ENCODE measurements around the gene DNAH17. TPM values are rescaled to one million over a fixed set of nuclear protein-coding genes. Genes with fewer than 3 reads are reported as not detected.

The DNAH17 gene
- total RNA-seq, 8 experiments from 2014 or later, result 0.27 to 1.9 (median 0.67) TPM

GRCh38 chr17:78374631-78375274, 202.4 kb downstream of the DNAH17 start:
- Histone ChIP-seq H3K27ac (no peak overlapping the region), H3K4me3 (no peak overlapping the region), H3K4me1 (replicated peaks in 1 of 2) (peaks cover 19 to 24% of the 10 kb centered on the region in 2 donors)
- in situ Hi-C loops (cut with MboI; ENCODE audit: low pct_unique_long_range_greater_than_20kb in 2 of 9, low sequenced_read_pairs in 9 of 9, unreplicated experiment in 9 of 9), result no loop called here
- ATAC-seq (replicated peaks in 6 of 8), result no peak
- WGBS, 10 experiments, result 6 to 63% (median 26%) methylated on average over 2 to 11 of the region's 14 CpGs; no CpG with 5 or more reads in 5 of the 10 experiments

GRCh38 chr17:78374189-78374588, 203.0 kb downstream of the DNAH17 start:
- WGBS, 10 experiments, result 54 to 100% (median 62%) methylated on average over 1 to 5 of the region's 6 CpGs; no CpG with 5 or more reads in 3 of the 10 experiments
- no peak for ATAC-seq (replicated peaks in 6 of 8)
- H3K27ac ChIP-seq, result no peak overlapping the region
- H3K4me1 ChIP-seq (replicated peaks in 1 of 2), result peaks cover 13 to 23% of the 10 kb centered on the region in 2 donors
- H3K4me3 ChIP-seq, result no peak overlapping the region
- in situ Hi-C loops (cut with MboI; ENCODE audit: low pct_unique_long_range_greater_than_20kb in 2 of 9, low sequenced_read_pairs in 9 of 9, unreplicated experiment in 9 of 9), result no loop called here

Other genes with a start within 250 kb of the DNAH17 start
- 10 to 100 TPM in 4 of 8 experiments, 1 to 10 TPM in 4; 1.7 to 73.8 (median 8.3) TPM for gene SOCS3, start 217.3 kb downstream of the DNAH17 start, total RNA-seq
- gene PGS1, start 198.7 kb downstream of the DNAH17 start, total RNA-seq, result 10 to 100 TPM; 15.0 to 43.8 (median 22.0) TPM
- 10 to 100 TPM; 13.9 to 46.4 (median 30.0) TPM for gene CYTH1, start 204.9 kb upstream of the DNAH17 start, total RNA-seq